ENCODE data around the gene FCER2. TPM values are rescaled to one million over a fixed set of nuclear protein-coding genes. Genes with fewer than 3 reads are reported as not detected.
A peak's percentile ranks its signal among the peaks of the same experiment; 100 is the strongest.

FCER2 gene
- total RNA-seq, 1 donor from 2014 or later = not detected

- H3K4me1 Mint-ChIP-seq (ENCODE audit: unreplicated experiment) = no peaks in the 10 kb centered on the region
- H3K9me3 Mint-ChIP-seq (ENCODE audit: unreplicated experiment) = no peaks in the 10 kb centered on the region
- no peak overlapping the region for H3K27ac Mint-ChIP-seq (ENCODE audit: unreplicated experiment)
- peaks cover 7% of the 10 kb centered on the region for H3K27me3 Mint-ChIP-seq (ENCODE audit: unreplicated experiment)
- TF ChIP-seq CTCF (IDR thresholded peaks at IDR 0.05; ENCODE audit: unreplicated experiment) = no peak
- DNase-seq (ENCODE audit: low spot score) = no peak
- H3K4me3 Mint-ChIP-seq (ENCODE audit: unreplicated experiment) = no peak overlapping the region
- H3K36me3 Mint-ChIP-seq (ENCODE audit: low read depth, unreplicated experiment) = peaks cover 9% of the 10 kb centered on the region
Measured at GRCh38 chr19:7685546-7686445, 16.1 kb downstream of the FCER2 start.

- peak overlapping the region; percentile 91 for H3K4me3 Mint-ChIP-seq (ENCODE audit: unreplicated experiment)
- no peak for TF ChIP-seq CTCF (IDR thresholded peaks at IDR 0.05; ENCODE audit: unreplicated experiment)
- H3K27me3 Mint-ChIP-seq (ENCODE audit: unreplicated experiment) = peaks cover 11% of the 10 kb centered on the region
- no peaks in the 10 kb centered on the region for H3K9me3 Mint-ChIP-seq (ENCODE audit: unreplicated experiment)
- DNase-seq (ENCODE audit: low spot score) = no peak
- no peak overlapping the region for H3K27ac Mint-ChIP-seq (ENCODE audit: unreplicated experiment)
- no peaks in the 10 kb centered on the region for H3K4me1 Mint-ChIP-seq (ENCODE audit: unreplicated experiment)
- H3K36me3 Mint-ChIP-seq (ENCODE audit: low read depth, unreplicated experiment) = peaks cover 13% of the 10 kb centered on the region
Measured at GRCh38 chr19:7682175-7682855, 19.6 kb downstream of the FCER2 start.

GRCh38 chr19:7681340-7682174 lies 20.4 kb downstream of the FCER2 start:
- Mint-ChIP-seq H3K4me3 (ENCODE audit: unreplicated experiment) (peak overlapping the region; percentile 91), H3K36me3 (ENCODE audit: low read depth, unreplicated experiment) (peaks cover 13% of the 10 kb centered on the region), H3K4me1 (ENCODE audit: unreplicated experiment) (no peaks in the 10 kb centered on the region), H3K27me3 (ENCODE audit: unreplicated experiment) (peaks cover 14% of the 10 kb centered on the region), H3K9me3 (ENCODE audit: unreplicated experiment) (no peaks in the 10 kb centered on the region), H3K27ac (ENCODE audit: unreplicated experiment) (no peak overlapping the region)
- peak; percentile 16 for TF ChIP-seq CTCF (IDR thresholded peaks at IDR 0.05; ENCODE audit: unreplicated experiment)
- peak; percentile 75 for DNase-seq (ENCODE audit: low spot score)

GRCh38 chr19:7680606-7681339 lies 21.2 kb downstream of the FCER2 start, which contains the start of gene TRAPPC5:
Gene TRAPPC5 (plus strand): TSS chr19:7680833. CDS start chr19:7682254, 1,421 bp downstream.
- peak; percentile 89 for TF ChIP-seq CTCF (IDR thresholded peaks at IDR 0.05; ENCODE audit: unreplicated experiment)
- H3K36me3 Mint-ChIP-seq (ENCODE audit: low read depth, unreplicated experiment) = peaks cover 12% of the 10 kb centered on the region
- H3K4me1 Mint-ChIP-seq (ENCODE audit: unreplicated experiment) = no peaks in the 10 kb centered on the region
- peak within 1 kb of the TSS; percentile 91 for H3K4me3 Mint-ChIP-seq (ENCODE audit: unreplicated experiment)
- peak within 1 kb of the TSS; percentile 50 for H3K27ac Mint-ChIP-seq (ENCODE audit: unreplicated experiment)
- H3K27me3 Mint-ChIP-seq (ENCODE audit: unreplicated experiment) = peaks cover 14% of the 10 kb centered on the region
- no peaks in the 10 kb centered on the region for H3K9me3 Mint-ChIP-seq (ENCODE audit: unreplicated experiment)
- DNase-seq (ENCODE audit: low spot score) = peak; percentile 95

All from endothelial cell (in vitro differentiated cells).